H1 (cell line): ENCODE data around the gene RBMS1. TPM values are rescaled to one million over a fixed set of nuclear protein-coding genes. Genes with fewer than 3 reads are reported as not detected.

Experiments
- CTCF ChIA-PET: fragments of 300-600 bp; sonication (Branson Sonifier 250); formaldehyde crosslinking; loops from one replicate; lab custom pipeline; 2021; ENCODE audit not compliant: partially characterized antibody; lab: Charles Lee
- POLR2A ChIA-PET: fragments of 300-600 bp; sonication (Branson Sonifier 250); formaldehyde crosslinking; loops from one replicate; lab custom pipeline; 2021; ENCODE audit warnings: inconsistent platforms; ENCODE audit not compliant: partially characterized antibody; lab: Charles Lee
- DNase-seq, 2 experiments: peaks; one replicate each; pipeline versions ENCODE4 v3.0.0 to v3.0.0-alpha.2; 2010 to 2022; ENCODE audit warnings: low spot score in 2 of 2, low read depth in 1 of 2, mixed read lengths in 1 of 2
- FAIRE-seq: peaks from 2 replicates; lab custom pipeline; 2011; peaks lifted over from hg19 to GRCh38; lab: Jason Lieb, UNC
- H2AFZ ChIP-seq: 2 replicates; pipeline ENCODE4 v1.8.1; 2012; ENCODE audit warnings: low read length, inconsistent platforms
- H2AK5ac ChIP-seq: 2 replicates; pipeline ENCODE4 v1.6.1; 2013; ENCODE audit warnings: low read depth, low read length
- H2BK120ac ChIP-seq: replicated peaks from 2 replicates; pipeline ENCODE3; 2013; ENCODE audit warnings: low read depth, low read length, inconsistent platforms
- H2BK12ac ChIP-seq: 2 replicates; pipeline ENCODE4 v1.6.1; 2013; ENCODE audit warnings: low read depth, low read length
- H2BK15ac ChIP-seq: 2 replicates; pipeline ENCODE4 v1.6.1; 2013; ENCODE audit warnings: low read length
- H2BK20ac ChIP-seq: 2 replicates; pipeline ENCODE4 v1.6.1; 2013; ENCODE audit warnings: low read length
- H2BK5ac ChIP-seq: 2 replicates; pipeline ENCODE4 v1.6.1; 2013; ENCODE audit warnings: low read depth, low read length
- H3K14ac ChIP-seq: 2 replicates; pipeline ENCODE4 v1.6.1; 2013; ENCODE audit warnings: inconsistent platforms; ENCODE audit not compliant: insufficient read length
- H3K18ac ChIP-seq: 2 replicates; pipeline ENCODE4 v1.6.1; 2013; ENCODE audit warnings: low read length; ENCODE audit errors: extremely low read depth
- H3K23ac ChIP-seq: 2 replicates; pipeline ENCODE4 v1.6.1; 2013; ENCODE audit warnings: inconsistent platforms; ENCODE audit not compliant: insufficient read length
- H3K23me2 ChIP-seq: 2 replicates; pipeline ENCODE4 v1.6.1; 2013; ENCODE audit warnings: low read depth, low read length
- H3K27ac ChIP-seq: 2 replicates; pipeline ENCODE4 v1.6.1; 2011; ENCODE audit warnings: low read depth, low read length, inconsistent platforms
- H3K27me3 ChIP-seq, 4 experiments: replicated peaks in 1 of 4; 1 replicate in 1 of 4; 2 replicates in 3 of 4; pipeline versions ENCODE4 v1.6.1 to v1.8.1; 2011 to 2013; ENCODE audit warnings: low read length in 3 of 4, mild to moderate bottlenecking in 3 of 4, inconsistent platforms in 2 of 4, mixed read lengths in 2 of 4, moderate library complexity in 1 of 4; ENCODE audit not compliant: control insufficient read depth in 3 of 4, insufficient read depth in 3 of 4; ENCODE audit errors: extremely low read depth in 1 of 4
- H3K36me3 ChIP-seq, 4 experiments: 2 replicates each; pipeline versions ENCODE4 v1.6.1 to v1.8.1; 2011 to 2013; ENCODE audit warnings: mild to moderate bottlenecking in 4 of 4, low read length in 3 of 4, moderate library complexity in 2 of 4, control low read depth in 1 of 4, inconsistent platforms in 1 of 4; ENCODE audit not compliant: insufficient read depth in 4 of 4, control insufficient read depth in 2 of 4
- H3K4ac ChIP-seq: replicated peaks from 2 replicates; pipeline ENCODE3; 2013; ENCODE audit warnings: low read length, low read depth, mixed read lengths, inconsistent platforms; ENCODE audit not compliant: insufficient read length
- H3K4me1 ChIP-seq, 4 experiments: replicated peaks in 1 of 4; 1 replicate in 1 of 4; 2 replicates in 3 of 4; pipeline versions ENCODE4 v1.6.1 to v1.8.1; 2011 to 2013; ENCODE audit warnings: low read length in 3 of 4, inconsistent platforms in 2 of 4, mixed read lengths in 1 of 4; ENCODE audit not compliant: insufficient read depth in 4 of 4, control insufficient read depth in 3 of 4
- H3K4me2 ChIP-seq, 2 experiments: 2 replicates each; pipeline versions ENCODE4 v1.6.1 to v1.8.1; 2011 to 2013; ENCODE audit warnings: low read depth in 2 of 2, low read length in 2 of 2, control low read depth in 1 of 2, inconsistent platforms in 1 of 2, mild to moderate bottlenecking in 1 of 2; ENCODE audit not compliant: insufficient read depth in 1 of 2
- H3K4me3 ChIP-seq, 4 experiments: fragments of 200-600, 300-600 bp in 1 of 4; sonication (generic), shearing (Covaris generic), sonication (Bioruptor Twin) in 1 of 4; 2 replicates each; pipeline versions ENCODE4 v1.5.1 to v1.8.1; 2011 to 2016; ENCODE audit warnings: low read length in 4 of 4, low read depth in 3 of 4, control low read depth in 2 of 4, inconsistent platforms in 2 of 4, mild to moderate bottlenecking in 2 of 4, mixed read lengths in 1 of 4, moderate library complexity in 1 of 4; ENCODE audit not compliant: insufficient read depth in 2 of 4; ENCODE audit errors: extremely low read depth in 1 of 4
- H3K56ac ChIP-seq: replicated peaks from 2 replicates; pipeline ENCODE3; 2013; ENCODE audit warnings: low read depth, mild to moderate bottlenecking, mixed read lengths, low read length, inconsistent platforms; ENCODE audit not compliant: insufficient read length
- H3K79me1 ChIP-seq: 2 replicates; pipeline ENCODE4 v1.6.1; 2013; ENCODE audit warnings: low read depth, low read length, control low read depth
- H3K79me2 ChIP-seq, 2 experiments: 2 replicates each; pipeline versions ENCODE4 v1.6.1 to v1.8.1; 2012 to 2013; ENCODE audit warnings: low read length in 2 of 2, mild to moderate bottlenecking in 2 of 2, inconsistent platforms in 1 of 2; ENCODE audit not compliant: insufficient read depth in 2 of 2, control insufficient read depth in 1 of 2
- H3K9ac ChIP-seq, 4 experiments: replicated peaks in 1 of 4; 1 replicate in 1 of 4; 2 replicates in 3 of 4; pipeline versions ENCODE4 v1.6.1 to v1.8.1; 2011 to 2013; ENCODE audit warnings: low read depth in 3 of 4, low read length in 3 of 4, control low read depth in 2 of 4, mild to moderate bottlenecking in 2 of 4, moderate library complexity in 2 of 4, inconsistent platforms in 1 of 4; ENCODE audit errors: extremely low read depth in 1 of 4
- H3K9me3 ChIP-seq, 2 experiments: 2 replicates each; pipeline versions ENCODE4 v1.6.1 to v1.8.1; 2012 to 2013; ENCODE audit warnings: mild to moderate bottlenecking in 2 of 2, moderate library complexity in 2 of 2, control low read depth in 1 of 2, inconsistent platforms in 1 of 2, low read depth in 1 of 2, low read length in 1 of 2, mixed read lengths in 1 of 2; ENCODE audit not compliant: insufficient read depth in 2 of 2
- H4K20me1 ChIP-seq, 2 experiments: replicated peaks in 1 of 2; 2 replicates each; pipeline versions ENCODE3 to v1.8.1; 2011 to 2013; ENCODE audit warnings: inconsistent platforms in 2 of 2, low read length in 2 of 2, mild to moderate bottlenecking in 1 of 2; ENCODE audit not compliant: insufficient read depth in 2 of 2, control insufficient read depth in 1 of 2
- H4K5ac ChIP-seq: 2 replicates; pipeline ENCODE4 v1.6.1; 2013; ENCODE audit warnings: low read length, low read depth, mixed read lengths, inconsistent platforms; ENCODE audit not compliant: insufficient read length
- H4K8ac ChIP-seq: 2 replicates; pipeline ENCODE4 v1.8.0; 2013; ENCODE audit warnings: mild to moderate bottlenecking, moderate library complexity, low read length, inconsistent platforms; ENCODE audit not compliant: insufficient read depth; ENCODE audit errors: extremely low read depth
- H4K91ac ChIP-seq: replicated peaks from 2 replicates; pipeline ENCODE3; 2013; ENCODE audit warnings: low read length, mixed read lengths, inconsistent platforms; ENCODE audit not compliant: insufficient read length
- WGBS, 2 experiments: shearing (Covaris generic) in 1 of 2; methylation state at CpG; one replicate each; pipeline versions ENCODE4 v1.1.6 to v1.1.7; 2013 to 2015; ENCODE audit warnings: low lambda C conversion rate in 2 of 2, mixed read lengths in 2 of 2, inconsistent platforms in 1 of 2, low coverage in 1 of 2, missing lambda C conversion rate in 1 of 2; ENCODE audit not compliant: insufficient replicate concordance in 2 of 2, insufficient coverage in 1 of 2, insufficient read length in 1 of 2; ENCODE audit errors: extremely low coverage in 1 of 2, missing lambda C conversion rate in 1 of 2; 5-methylcytosine and 5-hydroxymethylcytosine counted together
- polyA plus RNA-seq, 7 experiments: library from polyadenylated mRNA; depleted of rRNA in 3 of 7; stranded (reverse) in 5 of 7; unstranded in 2 of 7; fragments of >200 nt in 5 of 7; fragments of 200-250 nt in 2 of 7; gene quantifications; 1 replicate in 5 of 7; 2 replicates in 1 of 7; 4 replicates in 1 of 7; pipeline versions ENCODE4 v1.2.1 to v1.2.3, GENCODE V29; 2011 to 2013; ENCODE audit warnings: missing spikeins in 2 of 7, mixed read lengths in 2 of 7
- total RNA-seq: library from RNA; stranded (reverse); fragmentation: NEBNext Ultra II Directional; extraction: Animal tissue kit (Norgen Biotek cat#: 25700); gene quantifications from 2 replicates; pipeline ENCODE4 v1.2.1, GENCODE V29; 2021

RBMS1 gene
- total and polyA plus RNA-seq, 2 of the 8 experiments (the other 6 are each of a cell fraction or from before 2014, with no cell fraction given): 53.7 to 60.0 TPM

DNA sequence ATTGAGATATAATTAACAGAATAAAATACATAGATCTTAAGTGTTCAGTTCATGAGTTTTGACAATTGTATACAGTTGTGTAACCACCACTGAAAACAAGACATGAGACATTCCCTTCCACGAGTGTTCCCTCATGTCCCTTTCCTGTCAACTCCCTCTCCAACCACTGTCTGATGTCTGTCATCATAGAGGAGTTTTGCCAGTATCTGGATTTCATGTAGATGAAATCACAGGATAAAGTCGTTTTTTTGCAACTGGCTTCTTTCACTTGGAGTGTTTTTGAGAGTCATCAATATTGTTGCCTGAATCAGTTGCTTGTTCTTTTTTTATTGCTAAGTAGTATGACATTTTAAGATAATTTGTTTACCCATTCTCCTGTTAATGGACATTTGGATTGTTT is 52.7 kb downstream of the RBMS1 start:
- no peak overlapping the region for H3K4ac ChIP-seq
- peaks cover 0 to 5% of the 10 kb centered on the region in 2 experiments; a peak in 1 of 4 replicates for H3K79me2 ChIP-seq
- peaks cover 0 to 14% of the 10 kb centered on the region in 2 experiments; a peak in 2 of 4 replicates for H3K9me3 ChIP-seq
- H4K20me1 ChIP-seq: no peaks in the 10 kb centered on the region
- no peak overlapping the region for H3K14ac ChIP-seq
- CTCF ChIA-PET: no interaction called here
- H3K23ac ChIP-seq: no peak overlapping the region
- no peak overlapping the region for H2AK5ac ChIP-seq
- H2AFZ ChIP-seq: no peak overlapping the region
- H3K36me3 ChIP-seq: peaks cover 0 to 7% (median 0%) of the 10 kb centered on the region in 4 experiments; a peak in 1 of 8 replicates
- H4K8ac ChIP-seq: no peak overlapping the region
- no peak overlapping the region for H3K4me2 ChIP-seq
- 92% methylated on average over 2 of the region's 2 CpGs; no CpG with 5 or more reads in 1 of the 2 experiments for WGBS, 2 experiments
- H2BK5ac ChIP-seq: no peak overlapping the region
- FAIRE-seq: no peak
- no peak overlapping the region for H4K91ac ChIP-seq
- H2BK20ac ChIP-seq: no peak overlapping the region
- no peak overlapping the region for H3K56ac ChIP-seq
- no peak overlapping the region for H3K9ac ChIP-seq
- no peak overlapping the region for H2BK12ac ChIP-seq
- POLR2A ChIA-PET: no interaction called here
- no peaks in the 10 kb centered on the region for H3K27me3 ChIP-seq
- H3K18ac ChIP-seq: no peak overlapping the region
- H2BK120ac ChIP-seq: no peak overlapping the region
- no peak overlapping the region for H3K27ac ChIP-seq
- H2BK15ac ChIP-seq: no peak overlapping the region
- H3K4me1 ChIP-seq: no peaks in the 10 kb centered on the region
- no peak overlapping the region for H3K4me3 ChIP-seq
- no peak for DNase-seq
- H4K5ac ChIP-seq: no peak overlapping the region
- no peaks in the 10 kb centered on the region for H3K23me2 ChIP-seq
- H3K79me1 ChIP-seq: no peaks in the 10 kb centered on the region
